HG02885 (cell line): ENCODE results near the gene LSAMP.

Experiments used
- ATAC-seq: cut with Tn5 transposase; IDR thresholded peaks from one replicate; pipeline ENCODE4 v1.9.1; 2021; ENCODE audit warnings: mild to moderate bottlenecking; ENCODE audit not compliant: unreplicated experiment, poor library complexity

The LSAMP gene

DNA sequence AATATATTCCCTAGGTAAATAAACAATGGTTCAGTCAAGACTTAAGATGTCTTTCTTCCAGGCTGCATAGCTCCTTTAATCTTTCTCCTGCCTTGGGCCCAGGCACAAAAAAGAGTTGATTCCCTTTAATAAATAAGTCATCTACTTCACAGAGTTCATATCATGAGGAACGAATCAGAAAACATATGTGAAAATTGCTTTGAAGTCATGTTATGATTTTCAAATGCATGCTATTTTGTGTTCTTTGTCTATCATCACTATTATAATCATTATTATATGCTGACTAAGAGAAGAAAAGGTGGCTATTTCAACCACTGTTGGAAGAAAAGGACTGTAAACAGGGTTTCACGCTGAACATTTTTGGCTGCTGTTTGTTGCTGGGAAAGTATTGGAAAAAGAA lies 70.4 kb downstream of the LSAMP start:
- ATAC-seq, result no peak

DNA sequence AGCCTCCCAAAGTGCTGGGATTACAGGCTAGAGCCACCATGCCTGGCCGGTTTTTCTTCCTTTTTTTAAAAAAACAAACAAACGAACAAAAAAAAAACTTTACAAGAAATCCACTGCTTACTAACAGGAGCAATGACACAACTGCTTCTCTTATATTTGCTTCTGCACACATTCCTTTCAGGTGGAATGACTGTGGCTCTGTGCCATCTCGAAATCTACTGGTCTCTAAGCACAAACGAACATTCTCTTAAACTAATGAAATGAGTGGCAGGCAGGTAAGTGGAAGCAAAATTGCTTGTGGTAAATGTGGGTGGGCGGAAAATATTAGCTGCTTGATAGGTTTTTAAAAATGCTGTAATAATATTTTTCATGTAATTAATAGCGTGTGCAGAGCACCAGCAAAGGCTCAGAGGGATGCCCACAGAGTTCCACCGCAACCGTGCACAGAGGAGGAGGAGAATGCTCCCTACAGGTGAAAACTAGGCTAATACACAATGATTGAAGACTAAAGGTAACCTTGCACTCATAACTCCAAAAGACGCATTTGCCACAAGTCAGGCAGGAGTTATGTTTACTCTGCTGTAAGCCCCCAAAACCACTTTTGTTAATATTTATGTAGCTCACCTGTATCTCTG lies 77.4 kb downstream of the LSAMP start:
- ATAC-seq, result no peak

DNA sequence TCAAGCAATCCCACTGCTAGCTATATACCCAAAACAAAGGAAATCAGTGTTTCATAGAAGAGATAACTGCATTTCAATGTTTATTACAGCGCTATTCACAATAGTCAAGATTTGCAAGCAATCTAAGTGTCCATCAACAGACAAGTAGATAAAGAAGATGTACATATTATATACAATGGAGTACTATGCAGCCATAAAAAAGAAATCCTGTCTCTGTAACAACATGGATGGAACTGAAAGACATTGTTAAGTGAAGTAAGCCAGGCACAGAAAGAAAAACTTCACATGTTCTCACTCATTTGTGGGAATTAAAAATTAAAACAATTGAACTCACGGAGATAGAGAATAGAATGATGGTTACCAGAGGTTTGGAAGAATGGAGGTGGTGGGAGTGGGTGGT lies 89.2 kb downstream of the LSAMP start:
- ATAC-seq, result no peak

DNA sequence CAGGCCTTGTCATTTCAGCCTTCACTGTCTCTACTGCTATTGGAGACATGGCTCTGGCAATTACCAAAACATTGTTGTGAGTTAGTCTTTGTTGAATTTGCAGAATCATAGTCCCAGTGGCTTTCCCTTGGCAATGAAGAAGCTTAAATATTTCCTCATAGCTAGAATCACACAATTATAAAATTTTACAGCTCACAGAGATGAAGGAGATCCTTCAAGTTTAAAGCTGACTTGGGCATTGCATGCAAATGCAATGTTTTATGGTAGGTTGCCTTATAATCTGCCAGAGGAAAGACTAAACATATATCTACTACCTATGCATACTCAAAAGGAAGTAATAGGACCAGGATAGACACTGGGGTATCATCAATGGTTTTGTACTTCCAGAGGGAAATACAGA lies 90.9 kb downstream of the LSAMP start:
- no peak for ATAC-seq

DNA sequence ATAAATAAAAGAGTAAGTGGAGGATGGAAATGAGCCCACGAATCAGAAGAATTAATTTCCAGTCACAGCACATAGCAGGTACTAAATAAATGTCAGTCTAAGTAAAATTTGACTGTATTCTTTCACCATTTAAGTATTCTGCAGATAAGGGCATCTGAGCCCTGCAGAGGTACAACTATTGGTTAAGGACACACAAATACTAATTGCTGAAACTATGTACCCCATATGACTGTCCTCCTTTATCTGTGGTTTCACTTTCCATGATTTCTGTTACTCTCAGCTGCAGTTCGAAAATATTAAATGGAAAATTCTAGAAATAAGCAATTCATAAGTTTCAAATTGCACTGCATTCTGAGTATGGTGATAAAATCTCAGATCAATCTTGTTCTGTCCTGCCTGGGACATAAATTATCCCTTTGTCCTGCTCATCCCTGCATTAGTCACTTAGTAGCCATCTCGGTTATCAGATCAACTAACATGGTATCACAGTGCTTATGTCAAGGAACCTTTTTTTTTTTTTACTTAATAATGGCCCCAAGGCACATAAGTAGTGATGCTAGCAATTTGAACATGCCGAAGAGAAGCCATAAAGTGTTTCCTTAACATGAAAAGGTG lies 95.1 kb downstream of the LSAMP start:
- no peak for ATAC-seq

DNA sequence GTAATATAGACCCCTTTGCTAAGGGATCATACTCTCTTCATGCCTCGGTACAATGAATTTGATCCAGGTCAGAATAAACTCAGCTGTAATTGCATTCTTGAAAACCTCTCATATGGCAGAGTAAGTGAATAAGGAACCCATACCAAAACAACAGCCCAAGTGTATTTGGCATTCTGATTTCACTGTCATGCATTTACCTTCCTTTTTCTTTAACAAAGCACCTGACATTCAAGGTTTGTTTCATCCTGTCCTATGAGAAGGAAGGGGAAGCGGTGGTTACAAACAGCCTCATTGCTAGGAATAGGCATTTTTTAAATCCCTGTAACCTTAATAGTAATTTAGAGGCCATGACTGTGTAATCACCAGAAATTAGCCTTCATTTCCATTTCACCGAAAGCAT lies 97.1 kb downstream of the LSAMP start:
- ATAC-seq, result no peak

DNA sequence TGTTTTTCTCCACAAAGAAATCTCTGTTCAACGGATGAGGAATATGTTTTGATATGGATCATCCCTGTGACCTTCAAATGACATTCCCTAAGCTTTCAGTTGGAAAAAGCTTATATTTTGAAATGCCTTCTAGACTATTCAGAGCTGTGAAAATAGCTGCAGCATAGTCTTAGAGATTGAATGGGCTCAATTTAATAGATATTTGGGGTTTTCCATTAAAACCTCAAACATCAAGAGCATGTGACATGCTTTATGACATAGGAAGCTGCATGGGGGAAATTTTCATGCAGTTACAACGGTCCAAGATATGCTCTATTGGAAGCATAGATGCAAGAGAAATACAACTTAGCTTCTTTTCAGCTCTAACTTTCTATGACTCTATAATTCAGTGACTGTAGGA lies 102.8 kb downstream of the LSAMP start:
- peak; percentile 32 for ATAC-seq

DNA sequence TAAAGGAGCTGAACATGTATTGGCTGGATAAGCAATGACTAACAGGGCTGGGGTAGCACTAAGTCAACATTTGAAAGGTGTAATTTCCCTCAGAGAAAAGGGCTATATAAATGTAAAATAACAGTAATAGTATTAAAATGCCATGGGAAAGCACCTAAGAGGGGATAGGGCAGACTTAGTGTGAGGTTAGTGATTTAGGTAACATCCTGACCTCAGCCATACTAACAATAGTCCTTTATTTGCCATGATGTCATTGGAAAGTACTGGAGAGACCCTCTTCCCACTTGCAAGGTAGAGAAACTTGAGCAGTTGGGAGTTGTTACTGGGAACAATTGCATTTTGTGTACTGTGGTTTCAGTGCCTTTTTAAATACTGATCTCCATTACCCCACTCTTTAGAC lies 103.4 kb downstream of the LSAMP start:
- ATAC-seq, result peak; percentile 35

DNA sequence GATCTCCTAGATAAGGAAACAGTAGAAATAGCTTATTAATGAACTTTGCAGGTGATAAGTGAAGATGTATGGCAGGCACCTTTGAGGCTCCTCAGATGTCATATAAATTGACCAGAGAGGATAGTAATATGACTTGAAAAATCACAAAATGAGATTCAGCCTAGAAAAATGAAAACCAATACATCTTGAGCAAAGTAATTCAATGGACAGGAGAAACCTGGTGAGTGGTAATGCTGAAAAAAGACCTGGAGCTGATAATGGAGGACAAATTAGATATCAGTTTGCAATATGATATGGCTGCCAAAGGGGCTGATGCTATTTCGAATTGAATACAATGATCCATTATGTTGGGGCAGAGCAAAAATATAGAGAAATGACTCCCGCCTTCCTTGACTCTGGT lies 103.9 kb downstream of the LSAMP start:
- ATAC-seq, result no peak

DNA sequence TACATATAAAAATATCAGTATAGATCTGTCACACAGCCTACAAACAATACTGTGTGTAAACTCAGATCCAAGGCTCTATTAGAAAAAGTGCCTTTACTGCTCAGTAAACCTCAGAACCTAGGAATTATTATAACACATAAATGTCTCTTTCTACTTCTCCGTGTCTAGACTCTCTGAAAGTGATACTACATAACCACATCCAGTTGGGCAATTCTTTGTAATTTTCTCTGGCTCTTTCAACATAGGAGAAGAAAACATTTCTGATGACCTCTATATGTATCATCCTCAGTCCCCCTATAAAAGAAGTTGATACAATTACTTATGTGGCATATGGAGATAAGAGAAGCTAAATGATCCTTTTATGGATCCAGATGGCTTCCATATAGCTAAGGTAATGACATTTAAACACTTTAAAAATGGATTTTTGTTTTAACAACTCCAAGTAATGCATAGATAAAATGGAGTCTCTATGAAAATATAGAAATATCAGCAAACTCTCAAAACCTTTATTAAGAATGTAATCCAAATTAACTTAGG lies 104.5 kb downstream of the LSAMP start:
- no peak for ATAC-seq

DNA sequence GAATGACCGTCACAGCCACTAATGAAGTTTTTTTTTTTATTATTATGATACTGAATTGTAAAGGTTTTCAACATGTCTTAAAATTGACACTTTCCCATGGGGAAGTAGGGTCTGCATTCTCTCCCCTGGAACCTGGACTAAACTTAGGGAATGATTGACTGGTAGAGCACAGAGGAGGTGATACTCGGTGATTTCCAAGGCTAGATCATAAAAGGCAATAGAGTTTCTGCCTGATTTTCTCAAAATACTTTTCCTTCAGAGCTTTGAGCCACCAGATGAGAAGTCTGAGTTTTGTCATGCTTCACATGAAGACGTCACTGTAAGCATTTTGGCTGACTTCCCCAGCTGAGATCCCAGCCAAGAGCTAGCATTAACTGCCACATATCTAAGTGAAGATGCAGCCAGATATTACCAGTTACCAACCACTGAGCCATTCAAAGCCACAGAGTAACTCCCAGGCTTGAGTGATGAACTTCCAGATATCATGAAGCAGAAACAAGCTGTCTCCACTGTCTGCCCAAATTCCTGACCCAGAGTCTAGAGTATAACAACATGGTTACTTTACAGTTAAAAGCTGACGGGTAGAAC lies 105.8 kb downstream of the LSAMP start:
- ATAC-seq, result no peak

DNA sequence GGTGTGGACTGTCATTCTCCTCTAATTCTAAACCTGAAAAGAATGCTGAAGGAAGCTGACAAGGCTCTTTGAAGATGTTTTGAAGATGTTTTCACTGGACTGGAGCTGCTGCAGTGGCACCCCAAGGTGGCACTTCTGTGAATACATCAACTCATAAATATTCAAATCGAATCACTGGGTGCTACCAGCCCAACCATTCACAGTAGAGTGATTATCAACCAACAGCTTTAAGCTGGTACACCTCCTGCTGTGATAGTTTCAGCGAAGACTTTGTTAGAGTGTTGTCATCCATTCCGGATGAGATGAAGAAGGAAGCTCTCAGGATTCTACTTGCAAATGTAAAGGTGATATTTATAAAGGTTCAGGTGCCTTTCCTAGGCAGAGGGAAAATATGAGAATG lies 106.6 kb downstream of the LSAMP start:
- no peak for ATAC-seq

DNA sequence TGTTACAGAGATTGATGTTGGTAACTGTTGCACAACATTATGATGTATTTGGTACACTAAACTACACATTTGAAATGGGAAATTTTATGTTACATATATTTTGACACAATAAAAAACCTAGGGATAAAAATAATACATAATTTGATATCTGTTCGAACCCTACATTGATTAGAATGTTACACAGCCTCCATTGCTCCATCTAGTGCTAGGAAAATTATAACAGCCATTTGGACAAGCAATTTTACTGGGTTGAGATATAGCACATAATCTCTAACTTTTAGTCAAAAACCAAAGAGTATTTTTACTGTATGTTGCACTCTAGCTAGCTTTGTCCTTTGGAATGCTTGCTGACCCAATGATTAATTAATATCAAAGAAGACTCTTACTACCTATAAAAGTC lies 108.1 kb downstream of the LSAMP start:
- no peak for ATAC-seq

DNA sequence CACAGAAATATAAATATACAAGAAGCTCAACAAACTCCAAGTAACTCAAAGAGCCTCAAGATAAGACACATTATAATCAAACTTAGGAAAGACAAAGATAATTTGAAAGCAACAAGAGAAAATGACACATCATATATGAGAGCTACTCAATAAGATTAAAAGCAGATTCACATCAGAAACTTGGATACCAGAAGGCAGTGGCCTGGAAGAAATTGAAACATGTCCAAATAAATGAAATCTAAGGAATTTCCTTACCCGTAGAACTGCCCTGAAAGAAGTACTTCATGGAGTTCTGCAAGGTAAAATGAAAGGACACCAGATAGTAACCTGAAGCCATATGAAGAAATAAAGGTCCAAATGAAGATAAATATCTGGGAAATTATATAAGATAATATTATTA lies 113.9 kb downstream of the LSAMP start:
- no peak for ATAC-seq

DNA sequence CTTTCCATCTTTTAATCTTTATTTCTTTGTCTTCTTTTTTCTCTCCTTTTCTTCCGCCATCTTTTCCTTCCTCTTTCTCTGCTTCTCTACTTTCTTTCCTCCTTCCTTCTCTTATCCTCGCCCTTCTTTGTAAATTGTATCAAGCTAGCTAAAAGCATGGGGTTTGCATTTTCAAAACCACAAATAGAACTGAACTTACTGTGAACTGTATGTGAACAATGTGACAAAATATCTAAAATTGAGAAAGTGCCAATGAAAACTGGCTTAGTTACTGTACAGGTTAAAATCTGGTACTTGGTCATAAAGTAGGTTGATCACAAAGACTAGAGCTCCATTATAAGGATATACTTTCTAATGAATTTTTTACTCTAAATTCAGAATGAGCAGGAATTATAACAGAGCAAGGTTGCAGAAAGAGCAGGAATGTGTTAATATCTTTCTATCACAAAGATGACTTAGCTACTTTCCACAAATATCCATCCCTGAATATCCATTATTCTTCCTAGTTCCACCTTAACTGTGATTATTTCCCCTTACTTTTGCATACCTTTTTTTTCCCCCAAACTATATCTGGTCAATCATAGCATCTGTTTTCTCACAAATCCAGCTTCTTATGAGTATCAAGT lies 122.4 kb downstream of the LSAMP start:
- ATAC-seq, result no peak

DNA sequence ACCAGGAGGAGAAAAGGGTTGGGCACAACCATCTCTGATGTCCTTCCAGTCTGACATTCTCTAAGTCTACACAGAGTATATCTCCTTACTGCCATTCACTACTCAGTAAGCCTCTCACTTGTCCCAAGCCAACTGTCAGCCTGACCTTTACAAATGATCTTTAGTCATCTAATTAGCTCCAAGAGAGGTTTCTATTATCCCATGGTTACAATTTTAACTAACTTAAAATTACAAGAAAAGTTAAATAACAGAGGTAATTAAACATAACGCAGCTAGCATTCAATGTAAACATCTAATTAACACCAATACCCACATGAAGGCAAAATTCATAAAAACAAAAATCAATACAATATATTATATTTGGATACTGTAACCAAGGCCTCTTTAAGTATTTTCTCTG lies 126.9 kb downstream of the LSAMP start:
- no peak for ATAC-seq

DNA sequence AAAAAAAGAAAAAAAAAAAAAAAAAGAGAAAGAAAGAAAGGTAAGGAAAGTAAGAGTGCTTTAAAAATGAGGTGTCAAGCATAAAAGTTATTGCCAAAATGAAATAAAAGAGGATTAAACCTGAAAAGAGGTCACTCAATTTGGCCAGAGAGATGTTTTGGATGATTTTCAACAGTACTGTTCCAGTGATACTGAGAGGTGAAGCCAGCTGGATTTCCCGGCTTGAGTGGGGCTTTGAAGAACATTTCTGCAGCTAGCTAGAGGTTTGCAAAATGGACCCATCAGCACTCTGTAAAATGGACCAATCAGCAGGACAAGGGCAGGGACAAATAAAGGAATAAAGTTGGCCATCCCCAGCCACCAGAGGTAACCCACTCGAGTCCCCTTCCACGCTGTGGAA lies 128.5 kb downstream of the LSAMP start:
- no peak for ATAC-seq

DNA sequence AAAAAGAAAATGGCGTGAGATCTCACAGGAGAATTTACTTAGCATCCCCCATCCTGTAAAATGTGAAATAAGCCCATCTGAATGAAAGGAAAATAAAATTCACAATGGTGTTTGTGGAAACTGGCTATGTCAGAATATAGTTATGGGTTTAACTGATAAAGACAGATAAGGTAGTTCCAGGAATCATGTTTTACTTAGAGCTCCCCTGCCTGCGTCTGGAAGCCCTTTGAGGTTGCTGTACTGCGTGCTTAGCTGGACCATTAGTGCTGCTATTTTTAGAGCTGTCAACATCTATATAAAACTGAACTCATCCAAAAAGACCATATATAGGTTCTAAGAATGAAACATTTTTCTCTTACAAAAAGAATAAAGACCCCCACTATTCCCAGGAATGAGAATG lies 130.8 kb downstream of the LSAMP start:
- no peak for ATAC-seq

DNA sequence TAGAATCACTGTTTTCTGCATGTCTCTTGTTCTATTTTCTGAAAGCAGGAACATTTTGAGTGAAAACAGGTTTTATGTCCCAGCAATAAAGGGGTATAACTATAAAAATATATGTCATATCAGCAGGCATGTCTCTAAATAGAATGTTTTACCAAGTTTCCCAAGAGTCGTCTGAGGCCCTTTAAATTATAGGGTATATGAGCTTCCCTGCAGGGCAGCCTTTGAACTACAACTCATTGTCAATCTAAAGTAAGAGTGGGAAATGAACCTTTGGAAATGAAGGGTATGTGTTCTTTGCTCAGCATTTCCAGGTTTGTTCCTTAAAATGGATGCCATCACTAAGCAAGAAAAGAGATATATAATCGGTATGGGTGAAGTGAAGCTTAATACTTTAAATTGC lies 138.6 kb downstream of the LSAMP start:
- ATAC-seq, result no peak

DNA sequence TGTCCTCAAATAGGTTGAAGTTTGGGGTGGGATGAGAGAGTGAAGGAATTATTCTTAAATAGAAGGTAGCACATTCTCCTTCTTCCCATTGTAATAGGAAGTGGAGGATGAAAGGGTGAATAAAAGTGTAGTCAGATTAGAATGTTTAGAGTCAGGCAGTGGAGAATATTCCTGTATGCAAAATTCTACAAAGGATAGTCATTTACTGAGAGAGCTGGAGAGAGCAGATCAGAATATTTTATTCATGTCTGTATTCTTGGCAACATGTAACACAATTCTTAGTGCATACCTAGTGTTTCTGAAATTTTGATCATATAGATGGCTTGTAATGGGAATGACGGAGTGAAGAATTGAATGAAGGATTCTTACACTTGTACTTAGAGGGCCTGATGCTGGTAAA lies 139.1 kb downstream of the LSAMP start:
- ATAC-seq, result no peak

DNA sequence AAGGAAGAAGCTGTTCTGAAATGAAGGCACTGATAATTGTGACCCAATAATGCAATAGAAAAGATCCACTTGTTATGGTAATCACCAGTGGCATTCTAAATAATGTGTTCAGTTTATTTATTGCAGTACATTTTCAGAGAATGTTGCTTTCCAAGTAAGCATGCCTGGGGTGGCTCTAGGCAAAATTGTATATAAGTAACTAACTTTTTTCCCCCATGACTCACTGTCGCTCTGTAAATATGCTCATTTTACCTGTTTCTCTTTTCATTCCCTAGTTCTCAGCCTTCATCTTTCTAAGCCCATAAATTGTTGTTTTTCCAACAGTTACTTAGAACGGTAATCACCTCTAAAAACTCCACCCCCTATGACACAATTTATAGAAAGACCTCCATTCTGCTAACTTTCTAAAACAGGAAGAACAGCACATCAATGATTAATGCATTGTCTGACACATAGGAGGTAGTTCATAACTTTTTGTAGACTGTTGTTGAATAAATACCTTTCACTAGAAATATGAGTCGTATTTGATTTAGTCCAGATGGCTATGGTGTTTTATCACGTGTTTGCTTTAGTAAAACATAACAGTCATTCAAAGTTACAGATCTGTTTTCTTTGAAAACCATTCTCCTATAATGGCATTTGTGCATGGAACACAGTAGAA lies 143.1 kb downstream of the LSAMP start:
- ATAC-seq, result no peak
